Cerebellar cortex (tissue), 1 donor: ENCODE data around the gene CARF.

Experiments
- DNase-seq: peaks from one replicate; pipeline ENCODE4 v3.0.0-alpha.2; 2015; ENCODE audit warnings: low spot score

Gene CARF

GRCh38 chr2:203018181-203018580, 106.1 kb downstream of the CARF start:
- peak; percentile 45 for DNase-seq

GRCh38 chr2:203019142-203019541, 107.1 kb downstream of the CARF start:
- DNase-seq = no peak

DNA sequence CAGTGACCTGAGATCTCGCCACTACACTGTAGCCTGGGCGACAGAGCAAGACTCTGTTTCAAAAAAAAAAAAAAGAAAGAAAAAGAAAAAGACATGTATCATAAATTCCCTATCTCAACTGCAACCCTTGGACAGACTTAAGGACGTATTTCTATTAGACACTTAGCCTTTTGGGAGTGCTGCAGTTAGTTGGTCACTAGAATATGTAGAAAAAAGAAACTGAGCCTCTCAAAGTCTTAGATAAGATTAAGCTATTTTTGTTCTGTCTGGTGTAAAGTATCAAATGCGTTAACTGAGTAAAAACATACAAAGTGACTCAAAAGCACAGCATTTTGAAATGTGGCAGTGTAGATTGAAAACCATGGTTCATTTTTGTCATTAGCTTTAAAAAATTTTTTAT, 109.9 kb downstream of the CARF start:
- DNase-seq = no peak

DNA sequence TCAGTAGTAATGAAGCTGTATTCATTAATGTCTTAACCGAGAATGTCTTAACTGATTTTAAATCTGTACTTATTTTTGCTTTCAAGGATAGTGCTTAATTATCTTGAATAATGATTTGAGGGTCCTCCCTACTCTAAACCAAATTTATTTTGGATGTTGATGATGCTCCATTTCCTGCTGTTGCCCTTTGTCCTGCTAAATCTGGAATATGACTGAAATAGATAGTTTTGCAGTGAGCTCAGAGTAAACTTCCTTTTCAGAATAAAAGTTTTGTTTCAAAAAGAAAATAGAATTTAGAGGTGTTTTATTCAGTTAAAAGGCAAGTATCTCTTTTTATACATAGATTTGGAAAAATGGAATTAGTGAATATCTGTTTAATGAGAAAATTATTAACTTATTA, 110.7 kb downstream of the CARF start:
- no peak for DNase-seq

DNA sequence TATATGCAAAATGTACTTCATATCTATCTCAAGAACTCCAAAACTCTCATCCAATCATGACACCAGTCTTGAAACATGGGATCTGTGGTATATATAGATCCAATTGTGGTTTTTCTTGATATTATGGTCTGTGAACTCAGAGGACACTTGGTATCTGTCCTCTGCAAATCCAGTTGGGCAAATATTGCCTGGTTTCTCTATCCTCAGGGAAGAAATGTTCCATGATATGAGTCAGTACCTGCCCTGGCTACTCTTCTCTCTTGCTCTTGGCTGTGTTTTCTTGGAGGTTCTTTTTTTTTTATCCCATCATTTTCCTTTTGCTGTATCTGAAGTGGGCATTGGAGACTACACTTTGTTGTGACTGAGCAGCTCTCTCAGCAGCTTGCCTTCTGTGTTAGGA, 113.5 kb downstream of the CARF start:
- DNase-seq = no peak

DNA sequence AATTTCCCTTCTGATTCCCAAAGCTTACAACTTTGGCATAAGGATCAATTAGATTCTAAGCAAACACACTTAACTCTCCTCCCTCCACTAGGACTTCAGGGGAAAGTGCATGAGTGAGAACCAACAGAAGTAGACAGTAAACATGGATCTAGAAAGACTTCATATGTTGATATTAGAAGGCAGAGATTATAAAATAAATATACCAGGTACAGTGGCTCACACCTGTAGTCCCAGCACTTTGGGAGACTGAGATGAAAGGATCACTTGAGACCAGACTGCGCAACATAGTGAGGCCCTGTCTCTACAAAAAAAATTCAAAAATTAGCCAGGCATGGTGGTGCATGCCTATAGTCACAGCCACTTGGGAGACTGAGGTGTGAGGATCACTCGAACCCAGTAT, 118.5 kb downstream of the CARF start:
- DNase-seq = no peak

DNA sequence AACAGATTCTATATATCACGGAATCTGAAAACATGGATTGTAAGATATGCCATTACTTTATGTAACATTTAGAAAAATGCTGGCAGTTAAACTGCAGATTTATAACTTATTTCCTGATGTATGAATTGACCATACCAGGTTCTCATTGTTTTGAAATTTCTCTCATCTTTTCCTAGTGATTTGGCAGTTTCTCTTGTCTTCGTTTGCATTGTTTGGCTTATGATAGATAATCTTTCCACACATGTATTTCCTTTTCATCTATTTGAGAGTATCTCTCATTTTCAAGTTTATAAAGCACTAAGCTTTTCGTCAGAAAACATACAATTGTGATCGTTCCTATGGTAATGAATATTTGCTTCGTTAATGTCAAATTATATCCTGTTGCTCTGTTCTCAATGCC, 118.9 kb downstream of the CARF start:
- no peak for DNase-seq

DNA sequence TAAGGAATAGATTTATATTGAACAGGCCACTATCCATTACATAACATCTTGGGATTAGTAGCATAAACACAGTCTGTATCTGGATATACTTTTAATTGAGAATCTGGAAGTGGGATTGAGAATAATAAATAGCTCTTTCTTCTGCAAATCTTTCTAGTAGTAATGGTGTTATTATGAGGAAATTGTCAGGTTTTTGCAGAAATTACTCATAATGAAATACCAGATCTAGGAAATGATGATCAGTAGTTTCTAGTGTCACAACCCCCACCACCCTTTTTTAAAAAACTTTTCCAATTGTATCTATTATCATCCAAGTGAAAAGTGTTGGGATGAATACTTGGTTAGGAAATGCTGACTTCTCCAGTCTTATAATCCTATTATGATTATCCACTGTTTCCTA, 121.3 kb downstream of the CARF start:
- no peak for DNase-seq

DNA sequence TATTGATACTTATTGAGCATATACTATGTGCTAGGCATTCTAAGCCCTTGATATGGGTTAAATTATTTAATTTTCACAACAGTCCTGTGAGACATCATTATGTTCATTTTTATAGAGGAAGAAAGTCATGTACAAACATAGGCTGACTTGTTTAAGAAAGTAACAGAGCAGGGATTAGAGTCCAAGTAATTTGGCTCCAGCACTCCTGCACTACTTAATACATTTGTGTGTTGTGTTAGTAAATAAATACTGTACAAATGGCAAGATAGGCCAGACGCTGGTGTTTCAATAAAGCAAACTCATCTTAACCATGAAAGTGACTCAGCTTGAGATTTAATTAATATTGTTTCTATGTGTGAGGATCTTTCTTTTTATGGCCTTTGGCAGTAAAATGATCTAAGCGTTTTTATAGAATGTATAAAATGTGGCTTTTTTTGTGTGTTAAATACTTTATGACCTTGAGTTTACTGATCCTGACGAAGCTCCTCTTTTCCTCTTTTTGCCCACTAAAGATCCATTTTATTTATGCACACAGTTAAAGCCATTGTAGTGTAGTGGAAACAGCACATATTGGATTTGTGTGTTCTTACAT, 123.9 kb downstream of the CARF start:
- DNase-seq = no peak
